K562 (cell line): ENCODE data around the gene ZNF763. TPM values are rescaled to one million over a fixed set of nuclear protein-coding genes. Genes with fewer than 3 reads are reported as not detected.
"Not testable (repeated sequence)": the region's sequence is repeated elsewhere in the genome, so short reads cannot be mapped to it uniquely, and the experiment has no call there.

Experiments
- ATAC-seq: fragments of 200-7000 bp; cut with Tn5 transposase; 3 replicates; pipeline ENCODE4 v1.9.1; 2020; ENCODE audit warnings: moderate library complexity
- BruUV-seq: library from RNA; stranded (reverse); fragments of 400-500 nt; replicated peaks from 2 replicates; lab custom pipeline; 2021; lab: Mats Ljungman, UMichigan
- CTCF ChIA-PET: fragments of 300-600 bp; formaldehyde crosslinking; extraction: SDS; loops from one replicate; lab custom pipeline; 2021; ENCODE audit warnings: low intra/inter-chr PET ratio; lab: Yijun Ruan, JAX
- POLR2A ChIA-PET: fragments of 300-600, 350-650 bp; sonication (Branson Sonifier 250); formaldehyde crosslinking; extraction: SDS; loops from one replicate; lab custom pipeline; 2021; ENCODE audit warnings: antibody characterized with exemption, inconsistent platforms; lab: Yijun Ruan, JAX
- DNase-seq, 4 experiments: peaks; one replicate each; pipeline versions ENCODE4 v3.0.0 to v3.0.0-alpha.2; 2011 to 2018; ENCODE audit warnings: low spot score in 3 of 4, mixed read lengths in 3 of 4; ENCODE audit errors: extremely low read depth in 1 of 4
- FAIRE-seq: peaks from 2 replicates; lab custom pipeline; 2011; peaks lifted over from hg19 to GRCh38; lab: Jason Lieb, UNC
- H2AFZ ChIP-seq: 2 replicates; pipeline ENCODE4 v1.6.0; 2011; ENCODE audit warnings: low read depth, low read length, control low read depth, inconsistent platforms
- H3K27ac ChIP-seq: fragments of 200-600 bp; 3 replicates; pipeline ENCODE4 v1.8.0; 2011; ENCODE audit warnings: low read depth, mild to moderate bottlenecking, control low read depth, inconsistent platforms, low read length, moderate library complexity, mixed read lengths; ENCODE audit errors: extremely low read depth
- H3K27me3 ChIP-seq, 2 experiments: fragments of 300-600 bp in 1 of 2; 2 replicates in 1 of 2; 3 replicates in 1 of 2; pipeline versions ENCODE4 v1.6.0 to v1.8.0; 2011; ENCODE audit warnings: inconsistent platforms in 2 of 2, low read length in 2 of 2, mild to moderate bottlenecking in 1 of 2, mixed read lengths in 1 of 2, moderate library complexity in 1 of 2; ENCODE audit not compliant: control insufficient read depth in 2 of 2, insufficient read depth in 2 of 2
- H3K36me3 ChIP-seq: fragments of 300-600 bp; 3 replicates; pipeline ENCODE4 v1.8.0; 2011; ENCODE audit warnings: mild to moderate bottlenecking, low read length, inconsistent platforms; ENCODE audit not compliant: control insufficient read depth, insufficient read depth
- H3K4me1 ChIP-seq, 2 experiments: fragments of 200-600 bp in 1 of 2; replicated peaks in 1 of 2; 2 replicates in 1 of 2; 3 replicates in 1 of 2; pipeline versions ENCODE4 v1.5.1 to v1.8.0; 2011; ENCODE audit warnings: inconsistent platforms in 2 of 2, low read length in 2 of 2, mild to moderate bottlenecking in 1 of 2, mixed read lengths in 1 of 2, moderate library complexity in 1 of 2; ENCODE audit not compliant: control insufficient read depth in 2 of 2, insufficient read depth in 2 of 2
- H3K4me2 ChIP-seq: 2 replicates; pipeline ENCODE4 v1.6.1; 2011; ENCODE audit warnings: low read length, control low read depth, inconsistent platforms, mixed read lengths; ENCODE audit not compliant: insufficient read depth
- H3K4me3 ChIP-seq: fragments of 200-600 bp; sonication (generic), shearing (Covaris generic); 2 replicates; pipeline ENCODE4 v1.5.1; 2016; ENCODE audit warnings: control low read depth, inconsistent platforms
- H3K79me2 ChIP-seq: fragments of 200-600 bp; 3 replicates; pipeline ENCODE4 v1.8.0; 2011; ENCODE audit warnings: low read length, inconsistent platforms; ENCODE audit not compliant: control insufficient read depth, insufficient read depth
- H3K9ac ChIP-seq, 2 experiments: 2 replicates each; pipeline versions ENCODE4 v1.6.0 to v1.6.1; 2011; ENCODE audit warnings: low read depth in 2 of 2, low read length in 2 of 2, control low read depth in 1 of 2, inconsistent platforms in 1 of 2, mild to moderate bottlenecking in 1 of 2, mixed read lengths in 1 of 2; ENCODE audit not compliant: insufficient read depth in 1 of 2
- H3K9me1 ChIP-seq: one replicate; pipeline ENCODE4 v1.6.0; 2011; ENCODE audit warnings: inconsistent platforms, mild to moderate bottlenecking, low read length, moderate library complexity; ENCODE audit not compliant: control insufficient read depth, insufficient read depth
- H3K9me3 ChIP-seq: replicated peaks from 2 replicates; pipeline ENCODE4 v1.5.1; 2011; ENCODE audit warnings: low read depth, low read length, inconsistent platforms; ENCODE audit not compliant: control insufficient read depth, insufficient read depth
- H4K20me1 ChIP-seq: replicated peaks from 2 replicates; pipeline ENCODE4 v1.6.1; 2011; ENCODE audit warnings: low read length, inconsistent platforms, mixed read lengths; ENCODE audit not compliant: control insufficient read depth, insufficient read depth
- BCOR ChIP-seq: fragments of 450-650 bp; IDR thresholded peaks from 2 replicates; pipeline ENCODE4 v1.6.1; 2016
- ZNF146 ChIP-seq: IDR thresholded peaks from one replicate; pipeline ENCODE4 v1.6.1; 2018; ENCODE audit warnings: missing compliant biosample characterization; ENCODE audit not compliant: unreplicated experiment
- WGBS: fragments of 100-300 bp; shearing (Covaris generic); methylation state at CpG from one replicate; pipeline ENCODE4 v1.1.6; 2016; ENCODE audit warnings: low coverage, mixed read lengths; ENCODE audit not compliant: insufficient coverage; ENCODE audit errors: missing lambda C conversion rate; 5-methylcytosine and 5-hydroxymethylcytosine counted together
- in situ Hi-C: fragments of 300-500 bp; cut with MboI; formaldehyde crosslinking; loops from 4 replicates; pipeline ENCODE4 v1.15.0; 2018; ENCODE audit warnings: inconsistent platforms, mixed read lengths
- intact Hi-C: fragments of 100-400 bp; cut with micrococcal nuclease; formaldehyde crosslinking; loops from 2 replicates; pipeline ENCODE4 v1.14.2; 2022
- polyA plus RNA-seq, 8 experiments: library from polyadenylated mRNA; depleted of rRNA in 4 of 8; stranded (reverse) in 5 of 8; unstranded in 3 of 8; fragments of >200 nt; fragmentation: Nextera tagmentation in 2 of 8; fragmentation: Illumina TruSeq in 1 of 8; extraction: Ambion mirVana in 2 of 8; extraction: Trizol in 1 of 8; gene quantifications; 2 replicates each; pipeline versions ENCODE4 v1.2.1 to v1.2.3, GENCODE V29; 2011 to 2014; ENCODE audit warnings: inconsistent platforms in 1 of 8, missing spikeins in 1 of 8
- total RNA-seq, 7 experiments: library from RNA; depleted of rRNA in 6 of 7; stranded (reverse); fragments of >200 nt in 6 of 7; fragmentation: Illumina TruSeq in 2 of 7; extraction: Trizol in 2 of 7; gene quantifications; 2 replicates each; pipeline versions ENCODE4 v1.2.1 to v1.2.3, GENCODE V29; 2011 to 2021; ENCODE audit warnings: low replicate concordance in 1 of 7
- TF ChIP-seq, protein P1 (sequence below): sonication (generic); formaldehyde crosslinking; IDR thresholded peaks from 2 replicates; pipeline ENCODE4 v1.8.1; 2023; ENCODE audit warnings: mild to moderate bottlenecking, missing genetic modification reagents

ZNF763 gene
- total and polyA plus RNA-seq, 9 of the 15 experiments (the other 6 are each of a cell fraction or from before 2014, with no cell fraction given): 0.08 to 0.28 (median 0.16) TPM; not detected in 3

DNA sequence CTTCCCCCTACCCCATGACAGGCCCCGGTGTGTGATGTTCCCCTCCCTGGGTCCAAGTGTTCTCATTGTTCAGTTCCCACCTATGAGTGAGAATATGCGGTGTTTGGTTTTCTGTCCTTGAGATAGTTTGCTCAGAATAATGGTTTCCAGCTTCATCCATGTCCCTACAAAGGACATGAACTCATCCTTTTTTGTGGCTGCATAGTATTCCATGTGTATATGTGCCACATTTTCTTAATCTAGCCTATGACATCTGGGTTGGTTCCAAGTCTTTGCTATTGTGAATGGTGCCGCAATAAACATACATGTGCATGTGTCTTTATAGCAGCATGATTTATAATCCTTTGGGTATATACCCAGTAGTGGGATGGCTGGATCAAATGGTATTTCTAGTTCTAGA, 26.5 kb upstream of the ZNF763 start:
- intact Hi-C loops, H3K4me3 ChIP-seq, H3K27me3 ChIP-seq, H3K9me1 ChIP-seq, in situ Hi-C loops, CTCF ChIA-PET, FAIRE-seq, ATAC-seq, H3K9ac ChIP-seq, H3K4me2 ChIP-seq, DNase-seq, POLR2A ChIA-PET, H4K20me1 ChIP-seq, H2AFZ ChIP-seq, H3K36me3 ChIP-seq, H3K27ac ChIP-seq, H3K4me1 ChIP-seq, BruUV-seq: not testable (repeated sequence)
- Histone ChIP-seq H3K9me3 (peaks cover 22% of the 10 kb centered on the region), H3K79me2 (peaks cover 61% of the 10 kb centered on the region)
- 93% methylated on average over 3 of the region's 3 CpGs for WGBS
- peak; percentile 62 for TF ChIP-seq ZNF146 (CRISPR knock-in tag)
- TF ChIP-seq BCOR: 0 out of 2 replicates have a peak, but pooled peaks have one; percentile 24

DNA sequence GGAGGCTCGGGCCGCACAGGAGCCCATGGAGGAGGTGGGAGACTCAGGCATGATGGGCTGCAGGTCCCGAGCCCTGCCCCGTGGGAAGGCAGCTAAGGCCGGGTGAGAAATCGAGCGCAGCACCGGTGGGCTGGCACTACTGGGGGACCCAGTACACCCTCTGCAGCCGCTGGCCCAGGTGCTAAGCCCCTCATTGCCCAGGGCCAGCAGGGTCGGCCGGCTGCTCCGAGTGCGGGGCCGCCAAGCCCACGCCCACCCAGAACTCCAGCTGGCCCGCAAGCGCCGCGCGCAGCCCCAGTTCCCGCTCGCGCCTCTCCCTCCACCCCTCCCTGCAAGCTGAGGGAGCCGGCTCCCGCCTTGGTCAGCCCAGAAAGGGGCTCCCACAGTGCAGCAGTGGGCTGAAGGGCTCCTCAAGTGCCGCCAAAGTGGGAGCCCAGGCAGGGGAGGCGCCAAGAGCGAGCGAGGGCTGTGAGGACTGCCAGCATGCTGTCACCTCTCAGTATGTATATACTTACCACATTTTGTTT, 23.4 kb upstream of the ZNF763 start:
- DNase-seq, CTCF ChIA-PET, H3K4me1 ChIP-seq, FAIRE-seq, H3K4me3 ChIP-seq, ATAC-seq, H3K9me1 ChIP-seq, intact Hi-C loops, H3K4me2 ChIP-seq, H2AFZ ChIP-seq, in situ Hi-C loops: not testable (repeated sequence)
- Histone ChIP-seq H3K79me2 (peaks cover 54% of the 10 kb centered on the region), H3K9me3 (peaks cover 45% of the 10 kb centered on the region)
- 94% methylated on average over 7 of the region's 29 CpGs for WGBS
- TF ChIP-seq, protein P1, sequence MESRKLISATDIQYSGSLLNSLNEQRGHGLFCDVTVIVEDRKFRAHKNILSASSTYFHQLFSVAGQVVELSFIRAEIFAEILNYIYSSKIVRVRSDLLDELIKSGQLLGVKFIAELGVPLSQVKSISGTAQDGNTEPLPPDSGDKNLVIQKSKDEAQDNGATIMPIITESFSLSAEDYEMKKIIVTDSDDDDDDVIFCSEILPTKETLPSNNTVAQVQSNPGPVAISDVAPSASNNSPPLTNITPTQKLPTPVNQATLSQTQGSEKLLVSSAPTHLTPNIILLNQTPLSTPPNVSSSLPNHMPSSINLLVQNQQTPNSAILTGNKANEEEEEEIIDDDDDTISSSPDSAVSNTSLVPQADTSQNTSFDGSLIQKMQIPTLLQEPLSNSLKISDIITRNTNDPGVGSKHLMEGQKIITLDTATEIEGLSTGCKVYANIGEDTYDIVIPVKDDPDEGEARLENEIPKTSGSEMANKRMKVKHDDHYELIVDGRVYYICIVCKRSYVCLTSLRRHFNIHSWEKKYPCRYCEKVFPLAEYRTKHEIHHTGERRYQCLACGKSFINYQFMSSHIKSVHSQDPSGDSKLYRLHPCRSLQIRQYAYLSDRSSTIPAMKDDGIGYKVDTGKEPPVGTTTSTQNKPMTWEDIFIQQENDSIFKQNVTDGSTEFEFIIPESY (CRISPR knock-in tag): peak; percentile 64; the same call in 1 of the 2 replicates
- TF ChIP-seq, all 486 proteins: peak for 1; not testable (repeated sequence) for 485
- BruUV-seq, H4K20me1 ChIP-seq, H3K27me3 ChIP-seq, H3K27ac ChIP-seq, POLR2A ChIA-PET, H3K9ac ChIP-seq: not testable (repeated sequence)
- peaks cover 29% of the 10 kb centered on the region for H3K36me3 ChIP-seq
